ENCODE results near the gene EPHB1.
"Not testable (repeated sequence)": the region's sequence is repeated elsewhere in the genome, so short reads cannot be mapped to it uniquely, and the experiment has no call there.

Gene EPHB1

DNA sequence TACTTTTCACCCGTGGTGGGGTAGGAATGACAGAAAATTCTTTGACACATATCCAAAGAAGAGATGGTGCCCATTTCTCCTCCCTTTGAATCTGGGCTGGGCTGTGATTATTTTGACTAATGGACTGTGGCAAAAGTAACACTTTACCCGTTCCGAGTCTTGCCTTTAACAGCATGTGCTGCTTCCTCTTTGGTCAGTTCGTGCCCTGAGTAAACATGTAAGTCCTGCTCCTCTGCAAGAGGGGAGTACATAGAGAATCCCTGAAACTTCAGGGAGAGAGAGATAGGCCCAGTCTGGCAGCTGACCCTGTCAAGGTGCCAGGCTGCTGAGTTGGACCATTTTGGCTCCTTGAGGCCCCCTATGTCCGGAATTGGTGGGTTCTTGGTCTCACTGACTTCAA lies 243.1 kb downstream of the EPHB1 start:
- no peak overlapping the region for H3K27ac ChIP-seq
- no peak for TF ChIP-seq ZFX (IDR thresholded peaks at IDR 0.05)
- no peak for TF ChIP-seq CTCF (conservative IDR thresholded peaks at IDR 0.05)

DNA sequence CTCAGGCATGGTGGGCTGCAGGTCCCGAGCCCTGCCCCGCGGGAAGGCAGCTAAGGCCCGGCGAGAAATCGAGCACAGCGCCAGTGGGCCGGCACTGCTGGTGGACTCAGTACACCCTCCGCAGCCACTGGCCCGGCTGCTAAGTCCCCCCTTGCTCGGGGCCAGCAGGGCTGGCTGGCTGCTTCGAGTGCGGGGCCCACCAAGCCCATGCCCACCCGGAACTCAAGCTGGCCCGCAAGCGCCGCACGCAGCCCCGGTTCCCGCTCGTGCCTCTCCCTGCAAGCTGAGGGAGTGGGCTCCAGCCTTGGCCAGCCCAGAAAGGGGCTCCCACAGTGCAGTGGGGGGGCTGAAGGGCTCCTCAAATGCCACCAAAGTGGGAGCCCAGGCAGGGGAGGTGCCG lies 244.5 kb downstream of the EPHB1 start:
- H3K27ac ChIP-seq: not testable (repeated sequence)

DNA sequence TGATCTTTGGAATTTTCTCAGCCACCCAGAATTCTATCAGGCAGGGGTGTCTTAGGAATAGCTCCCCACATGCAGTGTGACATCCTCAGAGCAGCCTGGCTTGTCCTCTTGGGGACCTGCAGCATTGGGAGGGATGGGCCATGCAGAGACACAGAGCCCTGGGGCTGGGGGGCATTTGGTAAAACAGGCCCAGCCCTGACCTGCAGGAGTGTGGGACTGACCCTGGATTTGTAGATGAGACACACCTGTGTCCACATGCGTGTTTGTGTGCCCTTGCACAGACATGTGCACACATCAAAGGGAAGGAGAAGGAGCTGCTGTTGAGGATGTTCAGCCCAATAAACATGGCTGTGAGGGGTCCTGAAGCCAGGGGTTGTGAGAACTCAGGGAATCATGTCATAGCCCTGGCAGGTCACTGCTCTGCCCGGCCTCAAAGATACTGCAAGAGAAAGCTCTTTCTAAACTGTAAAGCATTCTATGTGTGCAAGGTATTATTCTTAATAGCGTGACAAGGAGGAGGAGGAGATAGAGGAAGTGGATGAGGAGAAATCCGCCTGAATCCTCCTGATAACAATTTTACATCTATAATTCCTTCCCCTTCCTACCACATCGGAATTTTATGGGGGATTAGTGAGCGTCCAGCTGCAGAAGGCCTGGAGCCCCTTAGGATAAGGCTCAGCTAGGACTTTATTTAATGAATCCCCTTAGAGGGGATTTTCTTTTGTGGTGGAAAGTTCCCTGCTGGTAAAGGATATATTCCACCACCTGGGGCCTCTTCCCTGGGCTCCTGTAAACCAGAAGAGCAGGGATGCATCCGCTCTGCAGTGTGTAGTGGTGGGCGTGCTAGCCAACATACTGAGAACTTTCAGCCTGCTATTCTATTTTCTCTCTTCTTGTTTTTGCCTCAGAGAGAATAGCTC lies 245.5 kb downstream of the EPHB1 start:
- H3K27ac ChIP-seq: no peak overlapping the region
- TF ChIP-seq CTCF (conservative IDR thresholded peaks at IDR 0.05) (no peak), ZFX (IDR thresholded peaks at IDR 0.05) (no peak)

GRCh38 chr3:135041601-135042000 lies 246.5 kb downstream of the EPHB1 start:
- no peak for TF ChIP-seq CTCF (conservative IDR thresholded peaks at IDR 0.05)
- no peak for TF ChIP-seq ZFX (IDR thresholded peaks at IDR 0.05)
- H3K27ac ChIP-seq: no peak overlapping the region

- H3K27ac ChIP-seq: no peak overlapping the region
- TF ChIP-seq ZFX (IDR thresholded peaks at IDR 0.05) (no peak), CTCF (conservative IDR thresholded peaks at IDR 0.05) (no peak)
Observed at GRCh38 chr3:135047061-135047460, 252.0 kb downstream of the EPHB1 start.

- no peak overlapping the region for H3K27ac ChIP-seq
- no peak for TF ChIP-seq ZFX (IDR thresholded peaks at IDR 0.05)
- no peak for TF ChIP-seq CTCF (conservative IDR thresholded peaks at IDR 0.05)
Observed at GRCh38 chr3:135050536-135050935, 255.5 kb downstream of the EPHB1 start.

GRCh38 chr3:135051409-135051973 lies 256.4 kb downstream of the EPHB1 start:
- H3K27ac ChIP-seq: no peak overlapping the region
- TF ChIP-seq ZFX (IDR thresholded peaks at IDR 0.05) (no peak), CTCF (conservative IDR thresholded peaks at IDR 0.05) (no peak)

Measured in C4-2B (cell line).